NCI-H510A treated with DMSO at 0.1 percent for 48 hours (cell line): Measurements from ENCODE around the gene FKBP6.
"Not testable (repeated sequence)": the region's sequence is repeated elsewhere in the genome, so short reads cannot be mapped to it uniquely, and the experiment has no call there.

ENCODE experiments used
- DNase-seq: peaks from one replicate; lab custom pipeline; 2025; lab: John Stamatoyannopoulos, UW

Gene FKBP6

DNA sequence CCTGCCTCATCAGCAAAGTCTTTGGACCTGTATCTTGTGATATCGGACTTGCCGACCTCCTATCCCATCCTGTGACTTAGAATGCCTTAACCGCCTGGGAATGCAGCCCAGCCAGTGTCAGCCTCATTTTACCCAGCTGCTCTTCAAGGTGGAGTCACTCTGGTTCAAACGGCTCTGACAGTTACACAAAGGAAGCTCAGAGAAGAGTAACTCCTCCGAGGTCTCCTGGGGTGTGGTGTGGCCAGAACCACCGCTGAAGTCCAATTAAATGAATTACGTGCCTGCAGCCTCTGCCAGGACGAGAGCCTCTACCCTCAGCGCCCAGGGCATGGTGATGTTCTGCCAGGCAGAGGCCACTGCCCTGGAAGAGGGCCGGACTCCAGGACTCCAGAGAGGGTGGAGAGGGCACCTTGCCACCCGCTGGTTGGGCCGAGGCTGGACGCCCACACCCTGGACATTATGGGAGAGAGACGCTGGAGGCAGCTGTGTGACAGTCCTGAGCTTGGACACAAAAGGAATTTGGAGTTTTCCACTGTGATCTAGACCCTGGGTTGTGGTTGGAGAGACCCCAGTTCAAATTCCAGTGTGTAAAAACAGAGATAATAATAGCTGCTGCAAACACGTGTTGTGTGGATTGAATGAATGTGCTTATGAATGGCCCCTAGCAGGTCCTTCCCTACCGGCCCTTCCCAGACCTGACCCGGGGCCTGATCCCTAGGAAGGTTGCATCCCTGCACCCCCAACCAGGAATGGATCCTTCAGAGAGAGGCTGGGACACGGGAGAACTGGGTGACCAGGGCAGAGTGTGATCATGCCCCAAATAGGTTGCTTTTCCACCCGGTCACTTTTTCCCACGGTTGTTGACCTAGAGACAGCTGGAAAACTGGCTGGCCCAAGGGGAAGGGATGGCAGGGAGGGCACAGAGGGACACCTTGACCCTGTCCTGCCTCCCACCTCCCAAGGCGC, 67.9 kb downstream of the FKBP6 start:
- DNase-seq, result no peak

DNA sequence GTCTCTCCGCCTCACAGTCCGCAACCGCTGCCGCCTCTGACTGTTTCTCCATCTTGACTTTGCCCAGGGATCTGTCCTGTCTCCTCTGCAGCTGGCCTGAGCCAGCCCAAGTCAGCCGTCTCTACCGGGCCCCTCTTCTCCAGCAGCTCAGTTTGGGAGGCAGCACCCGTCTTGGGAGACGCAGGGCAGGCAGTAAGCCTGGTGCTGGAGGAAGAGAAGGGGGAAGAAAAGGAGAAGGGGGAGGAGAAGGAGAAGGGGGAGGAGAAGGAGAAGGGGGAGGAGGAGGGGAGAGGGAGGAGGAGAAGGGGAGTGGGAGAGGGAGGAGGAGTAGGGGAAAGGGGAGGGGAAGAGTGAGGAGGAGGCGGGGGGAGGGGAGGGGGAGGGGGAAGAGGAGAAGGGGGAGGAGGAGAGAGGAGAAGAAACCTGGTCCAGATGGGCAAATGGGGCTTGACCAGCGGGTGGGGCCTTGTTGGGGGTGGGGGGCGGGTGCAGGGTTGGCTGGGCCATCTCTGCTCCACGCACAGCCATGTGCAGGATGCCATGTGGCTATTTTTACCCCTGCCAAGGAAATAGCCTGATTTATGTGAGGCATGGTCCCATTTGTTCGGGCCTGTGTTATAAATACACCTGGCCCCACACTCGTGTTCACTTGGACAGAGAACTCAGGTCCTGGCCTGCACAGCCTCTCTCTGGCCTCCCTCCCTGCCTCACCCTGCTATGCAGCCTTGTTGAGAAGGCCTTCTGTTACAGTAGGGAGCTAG, 69.7 kb downstream of the FKBP6 start:
- no peak for DNase-seq

GRCh38 chr7:73399185-73400050, 71.5 kb downstream of the FKBP6 start:
- DNase-seq, result not testable (repeated sequence)

GRCh38 chr7:73404860-73405259, 76.9 kb downstream of the FKBP6 start:
- not testable (repeated sequence) for DNase-seq
